ENCODE results near the gene DNLZ.

GRCh38 chr9:136402067-136402466 is 38.5 kb upstream of the DNLZ start:
- TF ChIP-seq, protein P1, sequence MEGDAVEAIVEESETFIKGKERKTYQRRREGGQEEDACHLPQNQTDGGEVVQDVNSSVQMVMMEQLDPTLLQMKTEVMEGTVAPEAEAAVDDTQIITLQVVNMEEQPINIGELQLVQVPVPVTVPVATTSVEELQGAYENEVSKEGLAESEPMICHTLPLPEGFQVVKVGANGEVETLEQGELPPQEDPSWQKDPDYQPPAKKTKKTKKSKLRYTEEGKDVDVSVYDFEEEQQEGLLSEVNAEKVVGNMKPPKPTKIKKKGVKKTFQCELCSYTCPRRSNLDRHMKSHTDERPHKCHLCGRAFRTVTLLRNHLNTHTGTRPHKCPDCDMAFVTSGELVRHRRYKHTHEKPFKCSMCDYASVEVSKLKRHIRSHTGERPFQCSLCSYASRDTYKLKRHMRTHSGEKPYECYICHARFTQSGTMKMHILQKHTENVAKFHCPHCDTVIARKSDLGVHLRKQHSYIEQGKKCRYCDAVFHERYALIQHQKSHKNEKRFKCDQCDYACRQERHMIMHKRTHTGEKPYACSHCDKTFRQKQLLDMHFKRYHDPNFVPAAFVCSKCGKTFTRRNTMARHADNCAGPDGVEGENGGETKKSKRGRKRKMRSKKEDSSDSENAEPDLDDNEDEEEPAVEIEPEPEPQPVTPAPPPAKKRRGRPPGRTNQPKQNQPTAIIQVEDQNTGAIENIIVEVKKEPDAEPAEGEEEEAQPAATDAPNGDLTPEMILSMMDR (IDR thresholded peaks at IDR 0.05; ENCODE audit: low read depth, low read length), result no peak
- TF ChIP-seq EZH2phosphoT487 (IDR thresholded peaks at IDR 0.05; ENCODE audit: low read depth), result no peak

All from OCI-LY3 (cell line).